ENCODE results near the gene CEP41.

The CEP41 gene

GRCh38 chr7:130409712-130410072 lies 31.1 kb downstream of the CEP41 start:
- no peaks in the 10 kb centered on the region for H3K9me2 ChIP-seq (ENCODE audit: low read depth, low read length)
- H3K4me1 ChIP-seq (ENCODE audit: insufficient read depth, low read length, severe bottlenecking), result no peaks in the 10 kb centered on the region
- no peaks in the 10 kb centered on the region; the same call in 1 of the 2 replicates for H3F3A ChIP-seq (ENCODE audit: insufficient read depth, low read length)
- H3K27me3 ChIP-seq (ENCODE audit: insufficient read depth, low read length), result no peaks in the 10 kb centered on the region
- no peak for TF ChIP-seq EZH2 (IDR thresholded peaks at IDR 0.05; ENCODE audit: borderline replicate concordance, low read length)
- TF ChIP-seq, protein P1, sequence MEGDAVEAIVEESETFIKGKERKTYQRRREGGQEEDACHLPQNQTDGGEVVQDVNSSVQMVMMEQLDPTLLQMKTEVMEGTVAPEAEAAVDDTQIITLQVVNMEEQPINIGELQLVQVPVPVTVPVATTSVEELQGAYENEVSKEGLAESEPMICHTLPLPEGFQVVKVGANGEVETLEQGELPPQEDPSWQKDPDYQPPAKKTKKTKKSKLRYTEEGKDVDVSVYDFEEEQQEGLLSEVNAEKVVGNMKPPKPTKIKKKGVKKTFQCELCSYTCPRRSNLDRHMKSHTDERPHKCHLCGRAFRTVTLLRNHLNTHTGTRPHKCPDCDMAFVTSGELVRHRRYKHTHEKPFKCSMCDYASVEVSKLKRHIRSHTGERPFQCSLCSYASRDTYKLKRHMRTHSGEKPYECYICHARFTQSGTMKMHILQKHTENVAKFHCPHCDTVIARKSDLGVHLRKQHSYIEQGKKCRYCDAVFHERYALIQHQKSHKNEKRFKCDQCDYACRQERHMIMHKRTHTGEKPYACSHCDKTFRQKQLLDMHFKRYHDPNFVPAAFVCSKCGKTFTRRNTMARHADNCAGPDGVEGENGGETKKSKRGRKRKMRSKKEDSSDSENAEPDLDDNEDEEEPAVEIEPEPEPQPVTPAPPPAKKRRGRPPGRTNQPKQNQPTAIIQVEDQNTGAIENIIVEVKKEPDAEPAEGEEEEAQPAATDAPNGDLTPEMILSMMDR (IDR thresholded peaks at IDR 0.05; ENCODE audit: low read length), result no peak
- H3K79me2 ChIP-seq (ENCODE audit: insufficient read depth, low read length), result no peaks in the 10 kb centered on the region
- H3K9me3 ChIP-seq (ENCODE audit: low read length), result no peaks in the 10 kb centered on the region
- no peak overlapping the region for H2AFZ ChIP-seq (ENCODE audit: low read length)
- no peaks in the 10 kb centered on the region for H4K20me1 ChIP-seq (ENCODE audit: insufficient read depth, low read length)
- no peak overlapping the region for H3K9ac ChIP-seq (ENCODE audit: low read length)
- no peak overlapping the region for H3K27ac ChIP-seq (ENCODE audit: low read depth, low read length, poor library complexity, severe bottlenecking)
- no peak overlapping the region for H3K4me2 ChIP-seq (ENCODE audit: low read length)
- no peak overlapping the region for H3K4me3 ChIP-seq (ENCODE audit: low read depth, low read length, poor library complexity, severe bottlenecking)
- peaks cover 9% of the 10 kb centered on the region; the same call in 1 of the 2 replicates for H3K36me3 ChIP-seq (ENCODE audit: insufficient read depth, low read length)

- H3K9ac ChIP-seq (ENCODE audit: low read length), result no peak overlapping the region
- no peaks in the 10 kb centered on the region for H3K4me1 ChIP-seq (ENCODE audit: insufficient read depth, low read length, severe bottlenecking)
- H3K27ac ChIP-seq (ENCODE audit: low read depth, low read length, poor library complexity, severe bottlenecking), result no peak overlapping the region
- no peaks in the 10 kb centered on the region for H3K9me3 ChIP-seq (ENCODE audit: low read length)
- H3F3A ChIP-seq (ENCODE audit: insufficient read depth, low read length), result no peaks in the 10 kb centered on the region; the same call in 1 of the 2 replicates
- no peaks in the 10 kb centered on the region for H3K79me2 ChIP-seq (ENCODE audit: insufficient read depth, low read length)
- no peaks in the 10 kb centered on the region for H3K27me3 ChIP-seq (ENCODE audit: insufficient read depth, low read length)
- H4K20me1 ChIP-seq (ENCODE audit: insufficient read depth, low read length), result no peaks in the 10 kb centered on the region
- H2AFZ ChIP-seq (ENCODE audit: low read length), result no peak overlapping the region
- no peak for TF ChIP-seq EZH2 (IDR thresholded peaks at IDR 0.05; ENCODE audit: borderline replicate concordance, low read length)
- TF ChIP-seq, protein P1 (IDR thresholded peaks at IDR 0.05; ENCODE audit: low read length), result no peak
- H3K4me2 ChIP-seq (ENCODE audit: low read length), result no peak overlapping the region
- H3K4me3 ChIP-seq (ENCODE audit: low read depth, low read length, poor library complexity, severe bottlenecking), result no peak overlapping the region
- H3K9me2 ChIP-seq (ENCODE audit: low read depth, low read length), result no peaks in the 10 kb centered on the region
- peaks cover 9% of the 10 kb centered on the region; the same call in 1 of the 2 replicates for H3K36me3 ChIP-seq (ENCODE audit: insufficient read depth, low read length)
Measured at GRCh38 chr7:130409067-130409711, 31.6 kb downstream of the CEP41 start.

GRCh38 chr7:130405003-130405402 lies 35.8 kb downstream of the CEP41 start:
- H3F3A ChIP-seq (ENCODE audit: insufficient read depth, low read length), result no peaks in the 10 kb centered on the region
- TF ChIP-seq, protein P1 (IDR thresholded peaks at IDR 0.05; ENCODE audit: low read length), result no peak
- TF ChIP-seq EZH2 (IDR thresholded peaks at IDR 0.05; ENCODE audit: borderline replicate concordance, low read length), result no peak

More at GRCh38 chr7:130405003-130405402, 35.8 kb downstream of the CEP41 start:
- H3K79me2 ChIP-seq (ENCODE audit: insufficient read depth, low read length), result no peaks in the 10 kb centered on the region
- H3K4me3 ChIP-seq (ENCODE audit: low read depth, low read length, poor library complexity, severe bottlenecking), result no peak overlapping the region
- no peak overlapping the region for H2AFZ ChIP-seq (ENCODE audit: low read length)
- no peaks in the 10 kb centered on the region for H4K20me1 ChIP-seq (ENCODE audit: insufficient read depth, low read length)
- no peak overlapping the region for H3K9ac ChIP-seq (ENCODE audit: low read length)
- no peaks in the 10 kb centered on the region for H3K27me3 ChIP-seq (ENCODE audit: insufficient read depth, low read length)
- no peaks in the 10 kb centered on the region for H3K4me1 ChIP-seq (ENCODE audit: insufficient read depth, low read length, severe bottlenecking)
- H3K4me2 ChIP-seq (ENCODE audit: low read length), result no peak overlapping the region
- peaks cover 27% of the 10 kb centered on the region; the same call in 1 of the 2 replicates for H3K36me3 ChIP-seq (ENCODE audit: insufficient read depth, low read length)
- no peaks in the 10 kb centered on the region for H3K9me2 ChIP-seq (ENCODE audit: low read depth, low read length)
- no peak overlapping the region for H3K27ac ChIP-seq (ENCODE audit: low read depth, low read length, poor library complexity, severe bottlenecking)
- H3K9me3 ChIP-seq (ENCODE audit: low read length), result no peaks in the 10 kb centered on the region

All from OCI-LY1 (cell line).